ENCODE results near the gene PRKN.

Gene PRKN

DNA sequence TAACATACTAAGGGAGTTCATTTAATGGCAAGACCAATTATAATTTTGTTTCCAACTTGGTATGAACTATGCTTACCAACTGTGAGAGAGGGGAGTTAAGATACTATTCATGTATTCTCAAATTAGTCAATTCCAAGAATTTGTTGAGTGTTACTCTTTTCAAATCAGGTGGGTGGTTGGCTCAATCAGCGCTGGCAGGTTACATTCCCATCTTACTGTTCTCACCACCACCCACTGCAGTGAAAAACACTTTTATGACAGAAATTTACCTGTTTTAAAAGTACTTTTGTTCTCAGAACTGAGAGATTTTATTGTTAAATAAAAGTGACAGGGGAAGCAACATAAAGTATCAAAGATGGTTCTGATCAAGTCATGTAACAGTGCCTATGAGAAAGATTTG is 642.0 kb downstream of the PRKN start:
- Histone ChIP-seq H3K27ac (ENCODE audit: poor library complexity, severe bottlenecking) (no peak overlapping the region), H3K4me3 (ENCODE audit: severe bottlenecking) (no peak overlapping the region), H3K4me1 (ENCODE audit: insufficient read depth, poor library complexity, severe bottlenecking) (no peaks in the 10 kb centered on the region), H3K9me3 (ENCODE audit: severe bottlenecking) (no peaks in the 10 kb centered on the region), H3K36me3 (ENCODE audit: low read depth) (no peaks in the 10 kb centered on the region), H3K27me3 (ENCODE audit: insufficient read depth, poor library complexity, severe bottlenecking) (no peaks in the 10 kb centered on the region)
- ATAC-seq (ENCODE audit: low read depth) (no peak), DNase-seq (ENCODE audit: low spot score) (no peak)
- TF ChIP-seq, protein P1, sequence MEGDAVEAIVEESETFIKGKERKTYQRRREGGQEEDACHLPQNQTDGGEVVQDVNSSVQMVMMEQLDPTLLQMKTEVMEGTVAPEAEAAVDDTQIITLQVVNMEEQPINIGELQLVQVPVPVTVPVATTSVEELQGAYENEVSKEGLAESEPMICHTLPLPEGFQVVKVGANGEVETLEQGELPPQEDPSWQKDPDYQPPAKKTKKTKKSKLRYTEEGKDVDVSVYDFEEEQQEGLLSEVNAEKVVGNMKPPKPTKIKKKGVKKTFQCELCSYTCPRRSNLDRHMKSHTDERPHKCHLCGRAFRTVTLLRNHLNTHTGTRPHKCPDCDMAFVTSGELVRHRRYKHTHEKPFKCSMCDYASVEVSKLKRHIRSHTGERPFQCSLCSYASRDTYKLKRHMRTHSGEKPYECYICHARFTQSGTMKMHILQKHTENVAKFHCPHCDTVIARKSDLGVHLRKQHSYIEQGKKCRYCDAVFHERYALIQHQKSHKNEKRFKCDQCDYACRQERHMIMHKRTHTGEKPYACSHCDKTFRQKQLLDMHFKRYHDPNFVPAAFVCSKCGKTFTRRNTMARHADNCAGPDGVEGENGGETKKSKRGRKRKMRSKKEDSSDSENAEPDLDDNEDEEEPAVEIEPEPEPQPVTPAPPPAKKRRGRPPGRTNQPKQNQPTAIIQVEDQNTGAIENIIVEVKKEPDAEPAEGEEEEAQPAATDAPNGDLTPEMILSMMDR (IDR thresholded peaks at IDR 0.05; ENCODE audit: poor library complexity, severe bottlenecking) = no peak

- TF ChIP-seq, protein P1 (IDR thresholded peaks at IDR 0.05; ENCODE audit: poor library complexity, severe bottlenecking) = no peak
- ATAC-seq (ENCODE audit: low read depth) (no peak), DNase-seq (ENCODE audit: low spot score) (no peak)
- H3K9me3 ChIP-seq (ENCODE audit: severe bottlenecking) = no peaks in the 10 kb centered on the region
- no peak overlapping the region for H3K27ac ChIP-seq (ENCODE audit: poor library complexity, severe bottlenecking)
- H3K4me3 ChIP-seq (ENCODE audit: severe bottlenecking) = no peak overlapping the region
- H3K4me1 ChIP-seq (ENCODE audit: insufficient read depth, poor library complexity, severe bottlenecking) = no peaks in the 10 kb centered on the region
- no peaks in the 10 kb centered on the region for H3K36me3 ChIP-seq (ENCODE audit: low read depth)
- H3K27me3 ChIP-seq (ENCODE audit: insufficient read depth, poor library complexity, severe bottlenecking) = no peaks in the 10 kb centered on the region
These were observed 645.0 kb downstream of the PRKN start for GRCh38 chr6:162082520-162082919.

- Histone ChIP-seq H3K4me3 (ENCODE audit: severe bottlenecking) (no peak overlapping the region), H3K36me3 (ENCODE audit: low read depth) (no peaks in the 10 kb centered on the region)
- ATAC-seq (ENCODE audit: low read depth) = no peak
These were observed 648.9 kb downstream of the PRKN start for GRCh38 chr6:162078667-162079066.

GRCh38 chr6:162078126-162078525 is 649.4 kb downstream of the PRKN start:
- H3K36me3 ChIP-seq (ENCODE audit: low read depth) = no peaks in the 10 kb centered on the region
- H3K27me3 ChIP-seq (ENCODE audit: insufficient read depth, poor library complexity, severe bottlenecking) = no peaks in the 10 kb centered on the region
- H3K4me1 ChIP-seq (ENCODE audit: insufficient read depth, poor library complexity, severe bottlenecking) = no peaks in the 10 kb centered on the region
- TF ChIP-seq, protein P1 (IDR thresholded peaks at IDR 0.05; ENCODE audit: poor library complexity, severe bottlenecking) = no peak
- H3K27ac ChIP-seq (ENCODE audit: poor library complexity, severe bottlenecking) = no peak overlapping the region
- no peak overlapping the region for H3K4me3 ChIP-seq (ENCODE audit: severe bottlenecking)
- ATAC-seq (ENCODE audit: low read depth) (no peak), DNase-seq (ENCODE audit: low spot score) (no peak)
- no peaks in the 10 kb centered on the region for H3K9me3 ChIP-seq (ENCODE audit: severe bottlenecking)

More at GRCh38 chr6:162078667-162079066, 648.9 kb downstream of the PRKN start:
- TF ChIP-seq, protein P1 (IDR thresholded peaks at IDR 0.05; ENCODE audit: poor library complexity, severe bottlenecking) = no peak
- Histone ChIP-seq H3K27ac (ENCODE audit: poor library complexity, severe bottlenecking) (no peak overlapping the region), H3K27me3 (ENCODE audit: insufficient read depth, poor library complexity, severe bottlenecking) (no peaks in the 10 kb centered on the region), H3K4me1 (ENCODE audit: insufficient read depth, poor library complexity, severe bottlenecking) (no peaks in the 10 kb centered on the region), H3K9me3 (ENCODE audit: severe bottlenecking) (no peaks in the 10 kb centered on the region)
- DNase-seq (ENCODE audit: low spot score) = no peak

DNA sequence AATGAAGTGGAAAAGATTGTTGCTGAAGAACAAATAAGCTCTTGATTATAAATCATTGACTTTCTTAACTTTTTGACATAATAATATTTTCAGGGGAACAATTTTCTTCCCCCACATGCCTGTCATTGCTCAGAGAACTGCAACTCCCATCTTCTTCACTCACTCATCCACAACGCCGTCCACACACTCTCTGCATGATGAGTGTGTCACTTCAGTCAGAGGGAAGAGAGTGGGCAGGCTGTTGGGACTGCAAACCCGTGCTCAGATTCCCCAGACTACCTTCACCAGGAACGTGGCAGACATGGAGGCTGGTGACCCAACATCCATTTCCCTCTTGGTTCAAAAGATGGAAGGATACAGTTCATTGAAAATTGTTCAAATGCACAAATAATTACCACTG is 650.8 kb downstream of the PRKN start:
- Histone ChIP-seq H3K36me3 (ENCODE audit: low read depth) (no peaks in the 10 kb centered on the region), H3K27ac (ENCODE audit: poor library complexity, severe bottlenecking) (no peak overlapping the region), H3K9me3 (ENCODE audit: severe bottlenecking) (no peaks in the 10 kb centered on the region), H3K27me3 (ENCODE audit: insufficient read depth, poor library complexity, severe bottlenecking) (no peaks in the 10 kb centered on the region), H3K4me3 (ENCODE audit: severe bottlenecking) (no peak overlapping the region), H3K4me1 (ENCODE audit: insufficient read depth, poor library complexity, severe bottlenecking) (no peaks in the 10 kb centered on the region)
- TF ChIP-seq, protein P1 (IDR thresholded peaks at IDR 0.05; ENCODE audit: poor library complexity, severe bottlenecking) = no peak
- DNase-seq (ENCODE audit: low spot score) (no peak), ATAC-seq (ENCODE audit: low read depth) (no peak)
